Measurements from ENCODE around the gene CDC45. TPM values are rescaled to one million over a fixed set of nuclear protein-coding genes. Genes with fewer than 3 reads are reported as not detected.

CDC45 gene
- polyA plus RNA-seq, 1 donor (not counting 4 experiments of a cell fraction or from before 2014, with no cell fraction given) = 22.7 TPM

- Histone ChIP-seq H3K4me1 (ENCODE audit: control insufficient read depth, extremely low read depth, insufficient read depth, low read length) (peaks cover 7% of the 10 kb centered on the region), H4K20me1 (ENCODE audit: control insufficient read depth, extremely low read depth, insufficient read depth, low read length) (peaks cover 4% of the 10 kb centered on the region), H2AFZ (ENCODE audit: control insufficient read depth, low read length) (no peak overlapping the region), H3K9me1 (ENCODE audit: control insufficient read depth, extremely low read depth, insufficient read depth, low read length) (no peaks in the 10 kb centered on the region), H3K4me2 (ENCODE audit: control insufficient read depth, extremely low read depth, insufficient read depth, low read depth, low read length) (no peak overlapping the region), H3K36me3 (ENCODE audit: control insufficient read depth in 2 of 2, extremely low read depth in 1 of 2, insufficient read depth in 2 of 2, low read length in 2 of 2) (peaks cover 0 to 26% of the 10 kb centered on the region in 2 experiments), H3K79me2 (ENCODE audit: control insufficient read depth, insufficient read depth, low read length) (no peaks in the 10 kb centered on the region), H3K9ac (ENCODE audit: control insufficient read depth, extremely low read depth, insufficient read depth, low read length) (no peak overlapping the region), H3K27ac (ENCODE audit: control insufficient read depth, insufficient read depth, low read length) (no peak overlapping the region), H3K27me3 (ENCODE audit: control insufficient read depth, extremely low read depth, insufficient read depth, low read length) (no peaks in the 10 kb centered on the region), H3K4me3 (ENCODE audit: control insufficient read depth in 2 of 3, extremely low read depth in 1 of 3, insufficient read depth in 2 of 3, low read depth in 1 of 3, low read length in 3 of 3) (no peak overlapping the region), H3K9me3 (ENCODE audit: control insufficient read depth, low read depth, low read length) (no peaks in the 10 kb centered on the region)
- no peak for FAIRE-seq
- dilution Hi-C loops (cut with MboI; ENCODE audit: extremely low pct_ligation_motif_present, low sequenced_read_pairs) = no loop called here
- no peak for DNase-seq (ENCODE audit: low read depth, low spot score)
- no peak for TF ChIP-seq EZH2 (IDR thresholded peaks at IDR 0.05; ENCODE audit: low read length)
- no peak for TF ChIP-seq CTCF (optimal IDR thresholded peaks at IDR 0.05 in 1 of 3, IDR thresholded peaks at IDR 0.05 in 1 of 3, conservative IDR thresholded peaks at IDR 0.05 in 1 of 3; ENCODE audit: extremely low read depth in 1 of 3, insufficient read depth in 2 of 3, low read length in 3 of 3)
These were observed 36.1 kb downstream of the CDC45 start for GRCh38 chr22:19515654-19516377.

- Histone ChIP-seq H3K27me3 (ENCODE audit: control insufficient read depth, extremely low read depth, insufficient read depth, low read length) (no peaks in the 10 kb centered on the region), H4K20me1 (ENCODE audit: control insufficient read depth, extremely low read depth, insufficient read depth, low read length) (peaks cover 4% of the 10 kb centered on the region), H3K9me3 (ENCODE audit: control insufficient read depth, low read depth, low read length) (no peaks in the 10 kb centered on the region), H3K4me3 (ENCODE audit: control insufficient read depth in 2 of 3, extremely low read depth in 1 of 3, insufficient read depth in 2 of 3, low read depth in 1 of 3, low read length in 3 of 3) (no peak overlapping the region), H3K79me2 (ENCODE audit: control insufficient read depth, insufficient read depth, low read length) (no peaks in the 10 kb centered on the region), H3K4me1 (ENCODE audit: control insufficient read depth, extremely low read depth, insufficient read depth, low read length) (peaks cover under 1% of the 10 kb centered on the region), H3K36me3 (ENCODE audit: control insufficient read depth in 2 of 2, extremely low read depth in 1 of 2, insufficient read depth in 2 of 2, low read length in 2 of 2) (peaks cover 0 to 26% of the 10 kb centered on the region in 2 experiments), H3K9me1 (ENCODE audit: control insufficient read depth, extremely low read depth, insufficient read depth, low read length) (no peaks in the 10 kb centered on the region), H3K4me2 (ENCODE audit: control insufficient read depth, extremely low read depth, insufficient read depth, low read depth, low read length) (no peak overlapping the region), H3K9ac (ENCODE audit: control insufficient read depth, extremely low read depth, insufficient read depth, low read length) (no peak overlapping the region), H3K27ac (ENCODE audit: control insufficient read depth, insufficient read depth, low read length) (no peak overlapping the region), H2AFZ (ENCODE audit: control insufficient read depth, low read length) (no peak overlapping the region)
- DNase-seq (ENCODE audit: low read depth, low spot score) (no peak), FAIRE-seq (no peak)
- no peak for TF ChIP-seq CTCF (optimal IDR thresholded peaks at IDR 0.05 in 1 of 3, IDR thresholded peaks at IDR 0.05 in 1 of 3, conservative IDR thresholded peaks at IDR 0.05 in 1 of 3; ENCODE audit: extremely low read depth in 1 of 3, insufficient read depth in 2 of 3, low read length in 3 of 3)
- no peak for TF ChIP-seq EZH2 (IDR thresholded peaks at IDR 0.05; ENCODE audit: low read length)
- dilution Hi-C loops (cut with MboI; ENCODE audit: extremely low pct_ligation_motif_present, low sequenced_read_pairs) = no loop called here
These were observed 36.9 kb downstream of the CDC45 start for GRCh38 chr22:19516378-19517170.
